SK-N-SH (cell line): ENCODE data around the gene ATM.

Experiments
- ZBTB33 ChIP-seq: IDR thresholded peaks from 2 replicates; pipeline ENCODE4 v1.4.0; 2012; ENCODE audit warnings: low read depth, borderline replicate concordance
- TF ChIP-seq, protein P1 (sequence below): fragments of 200-600 bp; sonication (generic); IDR thresholded peaks from 2 replicates; pipeline ENCODE4 v1.6.1; 2017; ENCODE audit warnings: antibody characterized with exemption, mild to moderate bottlenecking, moderate library complexity

DNA sequence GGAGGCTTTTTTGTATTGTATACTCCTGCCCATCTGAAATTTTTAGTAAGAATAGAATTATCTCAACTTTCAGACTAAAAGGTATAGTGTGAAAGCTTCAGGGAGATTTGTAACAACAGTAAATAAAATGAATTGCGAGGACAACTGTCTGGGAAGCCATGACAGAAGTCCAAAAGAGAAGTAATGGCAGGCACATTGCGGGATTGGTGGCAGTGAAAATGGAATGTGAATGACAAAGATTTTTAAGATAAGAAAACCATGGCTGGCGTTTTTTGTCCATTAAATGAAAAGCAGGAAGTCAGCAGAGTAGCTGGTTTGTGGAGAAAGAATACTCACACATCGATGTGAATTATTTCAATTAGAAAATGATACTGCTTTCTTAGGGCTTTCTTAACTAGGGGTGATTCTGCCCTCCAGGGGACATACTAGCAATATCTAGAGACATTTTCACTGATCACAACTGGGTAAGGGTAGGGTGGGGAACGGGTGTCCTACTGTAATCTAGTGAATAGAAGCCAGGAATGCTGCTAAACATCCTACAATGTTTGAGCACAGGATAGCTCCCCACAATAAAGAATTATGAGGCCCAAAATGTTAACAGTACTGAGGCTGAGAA lies 2.0 kb upstream of the ATM start:
- no peak for TF ChIP-seq ZBTB33
- TF ChIP-seq, protein P1, sequence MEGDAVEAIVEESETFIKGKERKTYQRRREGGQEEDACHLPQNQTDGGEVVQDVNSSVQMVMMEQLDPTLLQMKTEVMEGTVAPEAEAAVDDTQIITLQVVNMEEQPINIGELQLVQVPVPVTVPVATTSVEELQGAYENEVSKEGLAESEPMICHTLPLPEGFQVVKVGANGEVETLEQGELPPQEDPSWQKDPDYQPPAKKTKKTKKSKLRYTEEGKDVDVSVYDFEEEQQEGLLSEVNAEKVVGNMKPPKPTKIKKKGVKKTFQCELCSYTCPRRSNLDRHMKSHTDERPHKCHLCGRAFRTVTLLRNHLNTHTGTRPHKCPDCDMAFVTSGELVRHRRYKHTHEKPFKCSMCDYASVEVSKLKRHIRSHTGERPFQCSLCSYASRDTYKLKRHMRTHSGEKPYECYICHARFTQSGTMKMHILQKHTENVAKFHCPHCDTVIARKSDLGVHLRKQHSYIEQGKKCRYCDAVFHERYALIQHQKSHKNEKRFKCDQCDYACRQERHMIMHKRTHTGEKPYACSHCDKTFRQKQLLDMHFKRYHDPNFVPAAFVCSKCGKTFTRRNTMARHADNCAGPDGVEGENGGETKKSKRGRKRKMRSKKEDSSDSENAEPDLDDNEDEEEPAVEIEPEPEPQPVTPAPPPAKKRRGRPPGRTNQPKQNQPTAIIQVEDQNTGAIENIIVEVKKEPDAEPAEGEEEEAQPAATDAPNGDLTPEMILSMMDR = peak; percentile 26
